Measurements from ENCODE around the gene UBL5.

The UBL5 gene

GRCh38 chr19:9875031-9875627, 47.4 kb downstream of the UBL5 start:
- intact Hi-C loops (cut with DNase I) = no loop called here
- DNase-seq = no peak

- intact Hi-C loops (cut with DNase I) = no loop called here
- DNase-seq = no peak
Measured at GRCh38 chr19:9875796-9876195, 48.1 kb downstream of the UBL5 start.

- DNase-seq = no peak
- intact Hi-C loops (cut with DNase I) = no loop called here
Measured at GRCh38 chr19:9877780-9878510, 50.2 kb downstream of the UBL5 start.

- intact Hi-C loops (cut with DNase I) = no loop called here
- no peak for DNase-seq
Measured at GRCh38 chr19:9878511-9879196, 50.9 kb downstream of the UBL5 start.
